Naive B cell (primary cell): ENCODE results near the gene YPEL1. TPM values are rescaled to one million over a fixed set of nuclear protein-coding genes. Genes with fewer than 3 reads are reported as not detected.

Source experiments
- ATAC-seq, 2 donors: fragments of 150-1000 bp; cut with Tn5 transposase; 2 replicates each; pipeline ENCODE4 v1.10.0; 2021; ENCODE audit warnings: low read depth in 2 of 2, mild to moderate bottlenecking in 2 of 2, moderate library complexity in 2 of 2
- DNase-seq: peaks from one replicate; pipeline ENCODE4 v3.0.0; 2022
- H3K27ac Mint-ChIP-seq, 6 donors: one replicate each; pipeline ENCODE4 v1.8.0; 2020 to 2022; ENCODE audit warnings: mild to moderate bottlenecking in 6 of 6, mixed read lengths in 6 of 6, moderate library complexity in 5 of 6, inconsistent platforms in 2 of 6
- H3K27me3 Mint-ChIP-seq, 3 donors: one replicate each; pipeline ENCODE4 v1.8.0; 2021 to 2022; ENCODE audit warnings: mixed read lengths in 3 of 3, mild to moderate bottlenecking in 1 of 3
- H3K36me3 Mint-ChIP-seq, 2 donors: one replicate each; pipeline ENCODE4 v1.8.0; 2020 to 2022; ENCODE audit warnings: mixed read lengths in 2 of 2, inconsistent platforms in 1 of 2, mild to moderate bottlenecking in 1 of 2
- H3K4me1 Mint-ChIP-seq, 3 donors: one replicate each; pipeline ENCODE4 v1.8.0; 2020 to 2022; ENCODE audit warnings: mixed read lengths in 3 of 3, inconsistent platforms in 1 of 3, mild to moderate bottlenecking in 1 of 3, moderate library complexity in 1 of 3
- H3K4me3 Mint-ChIP-seq, 8 donors: one replicate each; pipeline ENCODE4 v1.8.0; 2020 to 2022; ENCODE audit warnings: mild to moderate bottlenecking in 8 of 8, mixed read lengths in 8 of 8, moderate library complexity in 8 of 8, inconsistent platforms in 2 of 8
- H3K9me3 Mint-ChIP-seq, 7 donors: one replicate each; pipeline ENCODE4 v1.8.0; 2020 to 2022; ENCODE audit warnings: mixed read lengths in 7 of 7, mild to moderate bottlenecking in 5 of 7, inconsistent platforms in 2 of 7, moderate library complexity in 1 of 7
- polyA plus RNA-seq, 6 donors: library from polyadenylated mRNA; unstranded; fragments of 300-500 nt; fragmentation: Illumina TruSeq; gene quantifications; one replicate each; pipeline ENCODE4 v1.2.3, GENCODE V29; 2021; ENCODE audit warnings: low read depth in 6 of 6

The YPEL1 gene
- polyA plus RNA-seq, 6 donors from 2014 or later = 16.6 to 37.2 (median 29.9) TPM

GRCh38 chr22:21710156-21710555 is 25.4 kb downstream of the YPEL1 start:
- DNase-seq = no peak
- Mint-ChIP-seq H3K27ac (peak overlapping the region in 1 of 6 donors; percentile 65), H3K9me3 (no peaks in the 10 kb centered on the region), H3K36me3 (peaks cover 0 to 9% of the 10 kb centered on the region in 2 donors), H3K4me3 (no peak overlapping the region), H3K27me3 (no peaks in the 10 kb centered on the region), H3K4me1 (peaks cover 8 to 15% (median 10%) of the 10 kb centered on the region in 3 donors)
- no peak for ATAC-seq

GRCh38 chr22:21709688-21710087 is 25.9 kb downstream of the YPEL1 start:
- Mint-ChIP-seq H3K27ac (peak overlapping the region in 2 of 6 donors; percentile 54 to 65), H3K36me3 (peaks cover 0 to 9% of the 10 kb centered on the region in 2 donors), H3K9me3 (no peaks in the 10 kb centered on the region), H3K27me3 (no peaks in the 10 kb centered on the region), H3K4me3 (no peak overlapping the region), H3K4me1 (peaks cover 8 to 13% (median 10%) of the 10 kb centered on the region in 3 donors)
- DNase-seq = no peak
- ATAC-seq = no peak

DNA sequence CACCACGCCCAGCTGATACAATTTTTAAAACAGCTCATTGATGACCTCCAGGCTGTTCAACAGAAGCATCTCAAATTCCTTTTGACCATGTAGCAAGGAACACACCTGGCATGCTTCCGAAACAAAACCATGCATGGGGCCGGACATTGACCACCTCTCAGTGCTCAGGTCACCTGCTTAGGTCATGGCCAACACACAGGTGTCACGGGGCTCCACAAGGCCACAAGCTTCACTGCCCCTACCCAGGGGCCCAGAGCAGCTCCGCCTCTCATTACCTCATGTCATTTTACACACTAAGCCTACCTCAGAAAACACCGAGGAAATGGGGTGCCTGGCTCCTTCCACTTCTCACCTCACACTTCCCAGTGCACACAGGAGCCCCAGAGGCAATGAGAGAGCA is 26.6 kb downstream of the YPEL1 start:
- H3K27me3 Mint-ChIP-seq = no peaks in the 10 kb centered on the region
- no peak for ATAC-seq

DNA sequence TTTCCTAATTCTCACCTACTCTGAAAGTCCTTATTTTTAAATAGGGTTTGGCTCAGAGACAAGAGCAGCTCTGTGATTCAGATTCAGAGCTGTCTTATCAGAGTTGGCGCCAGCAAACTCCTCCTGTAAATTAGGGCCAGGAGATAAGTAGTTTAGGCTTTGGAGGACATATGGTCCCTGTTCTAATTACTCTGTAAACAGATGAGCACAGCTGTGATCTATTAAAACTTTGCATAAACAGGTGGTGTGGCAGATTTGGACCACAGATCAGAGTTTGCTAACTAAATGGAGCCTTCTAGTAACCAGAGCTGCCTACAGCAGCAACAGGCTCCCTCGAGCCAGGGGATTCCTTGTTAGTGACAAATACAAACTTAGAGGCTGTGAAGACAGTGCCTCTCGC is 27.9 kb downstream of the YPEL1 start:
- no peak overlapping the region for H3K4me3 Mint-ChIP-seq
- DNase-seq (no peak), ATAC-seq (no peak)
- H3K27ac Mint-ChIP-seq = peak overlapping the region in 1 of 6 donors; percentile 22
- H3K27me3 Mint-ChIP-seq = no peaks in the 10 kb centered on the region
- H3K4me1 Mint-ChIP-seq = peaks cover 0 to 3% (median under 1%) of the 10 kb centered on the region in 3 donors
- peaks cover 0 to 10% of the 10 kb centered on the region in 2 donors for H3K36me3 Mint-ChIP-seq
- no peaks in the 10 kb centered on the region for H3K9me3 Mint-ChIP-seq

More for the DNA sequence above, 26.6 kb downstream of the YPEL1 start:
- Mint-ChIP-seq H3K4me1 (peaks cover 8 to 12% (median 10%) of the 10 kb centered on the region in 3 donors), H3K4me3 (no peak overlapping the region), H3K36me3 (peaks cover 0 to 9% of the 10 kb centered on the region in 2 donors), H3K27ac (peak overlapping the region in 1 of 6 donors; percentile 69), H3K9me3 (no peaks in the 10 kb centered on the region)
- no peak for DNase-seq

DNA sequence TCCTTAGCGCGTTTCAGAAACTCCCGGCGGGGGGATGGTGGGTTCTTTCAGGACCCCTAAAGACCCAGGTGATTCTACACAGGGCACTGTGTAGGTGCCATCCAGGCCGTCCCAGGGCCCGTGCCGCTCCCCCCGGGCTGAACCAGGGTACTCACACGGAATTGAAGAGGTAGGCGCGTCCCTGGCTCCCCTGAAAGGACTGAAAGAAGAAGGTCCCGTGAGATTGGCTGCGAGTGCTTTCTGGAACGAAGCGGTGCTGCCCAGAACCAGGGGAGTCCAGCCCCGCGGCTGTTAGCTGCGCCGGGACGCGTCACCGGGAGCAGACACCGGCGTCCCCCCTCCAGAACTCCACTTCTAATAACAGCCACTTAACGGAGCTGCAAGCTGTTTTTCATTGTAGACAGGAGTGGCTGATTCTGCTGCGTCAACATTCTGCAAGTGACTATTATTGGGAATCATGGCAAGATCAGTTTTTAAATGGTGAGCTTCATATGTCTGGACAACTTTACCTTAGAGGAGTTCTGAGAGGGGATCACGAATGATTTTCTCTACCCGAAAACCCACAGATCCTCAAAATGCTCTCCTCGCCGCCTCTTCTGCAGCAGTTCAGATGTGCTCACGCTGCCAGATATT is 31.8 kb downstream of the YPEL1 start:
- Mint-ChIP-seq H3K36me3 (peaks cover 0 to 16% of the 10 kb centered on the region in 2 donors), H3K9me3 (no peaks in the 10 kb centered on the region), H3K4me3 (no peak overlapping the region), H3K27ac (peak overlapping the region in 2 of 6 donors; percentile 29 to 62), H3K27me3 (no peaks in the 10 kb centered on the region), H3K4me1 (peaks cover 0 to 6% (median 5%) of the 10 kb centered on the region in 3 donors)
- DNase-seq (no peak), ATAC-seq (no peak)

GRCh38 chr22:21702700-21703683 is 32.6 kb downstream of the YPEL1 start:
- Mint-ChIP-seq H3K27me3 (no peaks in the 10 kb centered on the region), H3K4me1 (peaks cover 0 to 6% (median 5%) of the 10 kb centered on the region in 3 donors), H3K9me3 (no peaks in the 10 kb centered on the region), H3K36me3 (peaks cover 0 to 16% of the 10 kb centered on the region in 2 donors), H3K4me3 (no peak overlapping the region), H3K27ac (peak overlapping the region in 2 of 6 donors; percentile 29 to 78)
- ATAC-seq (no peak), DNase-seq (no peak)

- no peaks in the 10 kb centered on the region for H3K27me3 Mint-ChIP-seq
- DNase-seq (no peak), ATAC-seq (no peak)
- H3K27ac Mint-ChIP-seq = peak overlapping the region in 2 of 6 donors; percentile 70 to 82
- no peak overlapping the region for H3K4me3 Mint-ChIP-seq
- peaks cover 0 to 17% of the 10 kb centered on the region in 2 donors for H3K36me3 Mint-ChIP-seq
- H3K4me1 Mint-ChIP-seq = peaks cover 0 to 5% (median 4%) of the 10 kb centered on the region in 3 donors
- no peaks in the 10 kb centered on the region for H3K9me3 Mint-ChIP-seq
Measured at GRCh38 chr22:21702094-21702493, 33.5 kb downstream of the YPEL1 start.

DNA sequence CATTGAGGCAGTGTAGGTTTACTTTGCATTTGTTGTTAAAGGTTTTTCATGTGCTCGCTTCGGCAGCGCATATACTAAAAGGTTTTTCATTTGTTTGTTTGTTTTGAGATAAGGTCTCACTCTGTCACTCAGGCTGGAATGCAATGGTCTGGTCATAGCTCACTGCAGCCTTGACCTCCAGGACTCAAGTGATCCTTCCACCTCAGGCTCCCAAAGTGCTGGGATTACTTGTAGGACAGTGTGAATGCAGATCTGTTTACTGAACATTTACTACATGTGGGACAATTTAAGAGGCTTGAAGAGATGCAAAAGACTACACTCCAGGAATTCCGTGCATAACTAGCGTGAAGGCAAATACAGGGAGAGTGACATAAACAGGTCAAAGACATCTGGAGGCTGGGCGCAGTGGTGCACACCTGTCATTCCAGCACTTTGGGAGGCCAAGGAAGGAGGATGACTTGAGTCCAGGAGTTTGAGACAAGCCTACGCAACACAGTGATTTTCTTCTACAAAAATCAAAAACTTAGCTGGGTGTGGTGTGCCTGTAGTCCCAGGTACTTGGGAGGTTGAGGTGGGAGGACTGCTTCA is 34.1 kb downstream of the YPEL1 start:
- DNase-seq (no peak), ATAC-seq (no peak)
- Mint-ChIP-seq H3K4me3 (no peak overlapping the region), H3K9me3 (no peaks in the 10 kb centered on the region), H3K36me3 (peaks cover 3 to 23% of the 10 kb centered on the region in 2 donors), H3K27me3 (no peaks in the 10 kb centered on the region), H3K27ac (peak overlapping the region in 3 of 6 donors; percentile 38 to 82 (median 70)), H3K4me1 (peaks cover 0 to 11% (median 10%) of the 10 kb centered on the region in 3 donors)

DNA sequence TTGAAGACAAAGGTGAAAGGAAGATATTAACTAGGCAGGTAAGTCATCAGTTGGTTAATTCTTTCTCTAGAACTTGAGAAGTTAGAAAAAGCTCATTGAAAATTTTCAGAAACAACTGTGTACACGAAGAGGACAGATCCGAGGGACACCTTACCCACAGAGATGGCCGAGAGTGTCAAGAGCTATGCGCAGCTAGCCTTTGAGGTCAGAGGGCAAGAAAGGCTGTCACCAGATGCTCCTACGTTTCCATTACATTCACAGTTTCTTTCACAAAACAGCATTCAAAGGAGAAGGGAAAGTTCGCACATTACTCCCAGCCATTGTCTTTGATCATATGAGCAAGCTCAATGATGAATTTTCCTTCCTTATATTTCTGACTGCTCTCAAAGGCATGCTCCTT is 34.8 kb downstream of the YPEL1 start:
- Mint-ChIP-seq H3K4me3 (no peak overlapping the region), H3K27ac (no peak overlapping the region), H3K27me3 (no peaks in the 10 kb centered on the region), H3K4me1 (peaks cover 0 to 18% (median 13%) of the 10 kb centered on the region in 3 donors), H3K9me3 (no peaks in the 10 kb centered on the region), H3K36me3 (peaks cover 5 to 28% of the 10 kb centered on the region in 2 donors)
- DNase-seq (no peak), ATAC-seq (no peak)

DNA sequence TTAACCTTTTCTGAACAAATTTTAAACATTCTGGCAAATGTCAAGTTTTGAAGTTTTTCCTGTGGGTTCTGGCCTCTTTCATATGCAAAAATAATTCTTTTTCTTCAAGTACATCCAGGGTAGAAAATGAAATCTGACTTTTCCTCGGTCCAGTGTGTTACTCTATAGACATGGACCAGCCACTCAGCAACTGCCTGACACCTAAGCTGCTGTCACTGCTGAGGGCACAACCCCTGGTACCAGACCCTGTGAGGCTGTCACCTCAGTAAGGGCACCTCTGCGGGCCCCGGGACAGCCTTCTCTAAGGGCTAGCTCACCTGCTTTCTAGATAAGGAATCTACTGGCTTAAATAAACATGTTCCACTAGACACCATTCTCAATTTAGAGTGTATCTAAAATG is 36.0 kb downstream of the YPEL1 start:
- H3K9me3 Mint-ChIP-seq = peaks cover 0 to 2% (median 0%) of the 10 kb centered on the region in 7 donors
- DNase-seq (no peak), ATAC-seq (no peak)
- H3K36me3 Mint-ChIP-seq = peaks cover 5 to 28% of the 10 kb centered on the region in 2 donors
- peaks cover 0 to 30% (median 22%) of the 10 kb centered on the region in 3 donors for H3K4me1 Mint-ChIP-seq
- H3K27me3 Mint-ChIP-seq = no peaks in the 10 kb centered on the region
- H3K27ac Mint-ChIP-seq = no peak overlapping the region
- no peak overlapping the region for H3K4me3 Mint-ChIP-seq

- peaks cover 0 to 30% (median 22%) of the 10 kb centered on the region in 3 donors for H3K4me1 Mint-ChIP-seq
Measured at GRCh38 chr22:21698430-21699329, 36.9 kb downstream of the YPEL1 start.

GRCh38 chr22:21697880-21698279 is 37.7 kb downstream of the YPEL1 start:
- no peak overlapping the region for H3K27ac Mint-ChIP-seq
- ATAC-seq = no peak
- H3K27me3 Mint-ChIP-seq = no peaks in the 10 kb centered on the region
- peaks cover 5 to 28% of the 10 kb centered on the region in 2 donors for H3K36me3 Mint-ChIP-seq
- H3K9me3 Mint-ChIP-seq = peaks cover 0 to 2% (median 0%) of the 10 kb centered on the region in 7 donors
- H3K4me1 Mint-ChIP-seq = peaks cover 0 to 30% (median 22%) of the 10 kb centered on the region in 3 donors
- H3K4me3 Mint-ChIP-seq = no peak overlapping the region
- no peak for DNase-seq

More at GRCh38 chr22:21698430-21699329, 36.9 kb downstream of the YPEL1 start:
- peak overlapping the region in 1 of 6 donors; percentile 24 for H3K27ac Mint-ChIP-seq
- H3K9me3 Mint-ChIP-seq = peaks cover 0 to 2% (median 0%) of the 10 kb centered on the region in 7 donors
- H3K36me3 Mint-ChIP-seq = peaks cover 5 to 28% of the 10 kb centered on the region in 2 donors
- DNase-seq = no peak
- no peaks in the 10 kb centered on the region for H3K27me3 Mint-ChIP-seq
- H3K4me3 Mint-ChIP-seq = no peak overlapping the region
- ATAC-seq = no peak
